Progenitor cell of endocrine pancreas (in vitro differentiated cells): ENCODE measurements around the gene ADAP1. TPM values are rescaled to one million over a fixed set of nuclear protein-coding genes. Genes with fewer than 3 reads are reported as not detected.

ENCODE experiments used
- DNase-seq: peaks from one replicate; pipeline ENCODE4 v3.0.0; 2021; ENCODE audit warnings: low spot score; ENCODE audit not compliant: unreplicated experiment
- H3K27ac Mint-ChIP-seq: 2 replicates; pipeline ENCODE4 v1.8.0; 2021; ENCODE audit warnings: mild to moderate bottlenecking, moderate library complexity, mixed read lengths
- H3K27me3 Mint-ChIP-seq: 2 replicates; pipeline ENCODE4 v1.8.0; 2021; ENCODE audit warnings: mixed read lengths
- H3K36me3 Mint-ChIP-seq: 2 replicates; pipeline ENCODE4 v1.8.0; 2022; ENCODE audit warnings: mixed read lengths; ENCODE audit not compliant: insufficient read depth
- H3K4me1 Mint-ChIP-seq: 2 replicates; pipeline ENCODE4 v1.8.0; 2021; ENCODE audit warnings: low read depth, mixed read lengths
- H3K4me3 Mint-ChIP-seq: 2 replicates; pipeline ENCODE4 v1.8.0; 2021; ENCODE audit warnings: low read depth, mild to moderate bottlenecking, moderate library complexity, mixed read lengths
- H3K9me3 Mint-ChIP-seq: 2 replicates; pipeline ENCODE4 v1.8.0; 2021; ENCODE audit warnings: low read depth, mixed read lengths
- CTCF ChIP-seq: fragments of 200-600 bp; sonication (generic); IDR thresholded peaks from one replicate; pipeline ENCODE4 v1.5.0; 2021; ENCODE audit warnings: antibody characterized with exemption, mild to moderate bottlenecking; ENCODE audit not compliant: unreplicated experiment
- total RNA-seq: library from RNA; stranded (reverse); gene quantifications from 2 replicates; pipeline ENCODE4 v1.2.1, GENCODE V29; 2021

ADAP1 gene
- total RNA-seq, 1 donor from 2014 or later, result 10.3 TPM

GRCh38 chr7:917255-918117 lies 37.0 kb downstream of the ADAP1 start:
- Mint-ChIP-seq H3K4me3 (no peak overlapping the region), H3K36me3 (no peaks in the 10 kb centered on the region), H3K27ac (no peak overlapping the region), H3K9me3 (no peaks in the 10 kb centered on the region), H3K4me1 (no peaks in the 10 kb centered on the region), H3K27me3 (no peaks in the 10 kb centered on the region)
- no peak for DNase-seq
- TF ChIP-seq CTCF, result no peak

GRCh38 chr7:916291-916941 lies 38.1 kb downstream of the ADAP1 start:
- H3K4me1 Mint-ChIP-seq, result no peaks in the 10 kb centered on the region
- H3K4me3 Mint-ChIP-seq, result no peak overlapping the region
- no peak for TF ChIP-seq CTCF
- H3K9me3 Mint-ChIP-seq, result no peaks in the 10 kb centered on the region
- H3K27me3 Mint-ChIP-seq, result no peaks in the 10 kb centered on the region
- H3K36me3 Mint-ChIP-seq, result no peaks in the 10 kb centered on the region
- DNase-seq, result no peak
- H3K27ac Mint-ChIP-seq, result peak overlapping the region; percentile 23

GRCh38 chr7:915291-916218 lies 38.9 kb downstream of the ADAP1 start:
- no peak for TF ChIP-seq CTCF
- no peaks in the 10 kb centered on the region for H3K36me3 Mint-ChIP-seq
- H3K27me3 Mint-ChIP-seq, result no peaks in the 10 kb centered on the region
- no peak for DNase-seq
- no peaks in the 10 kb centered on the region for H3K4me1 Mint-ChIP-seq
- peak overlapping the region; percentile 23 for H3K27ac Mint-ChIP-seq
- H3K4me3 Mint-ChIP-seq, result no peak overlapping the region
- H3K9me3 Mint-ChIP-seq, result no peaks in the 10 kb centered on the region

- no peak for TF ChIP-seq CTCF
- H3K36me3 Mint-ChIP-seq, result no peaks in the 10 kb centered on the region
- H3K9me3 Mint-ChIP-seq, result no peaks in the 10 kb centered on the region
- H3K27ac Mint-ChIP-seq, result no peak overlapping the region
- no peaks in the 10 kb centered on the region for H3K4me1 Mint-ChIP-seq
- H3K4me3 Mint-ChIP-seq, result no peak overlapping the region
- peaks cover 8% of the 10 kb centered on the region for H3K27me3 Mint-ChIP-seq
- DNase-seq, result no peak
Observed at GRCh38 chr7:914521-915194, 39.8 kb downstream of the ADAP1 start.
